HepG2 (cell line): Measurements from ENCODE around the gene VKORC1L1.

ENCODE experiments used
- CBFB ChIP-seq: sonication (generic); formaldehyde crosslinking; IDR thresholded peaks from 2 replicates; pipeline ENCODE4 v1.4.0; 2020; ENCODE audit warnings: missing genetic modification reagents
- CHD4 ChIP-seq: fragments of 200-600 bp; sonication (generic); IDR thresholded peaks from 2 replicates; pipeline ENCODE4 v1.7.0; 2017; ENCODE audit warnings: mild to moderate bottlenecking, low read length, borderline replicate concordance
- CREB1 ChIP-seq, 2 experiments: fragments of 450-650 bp in 1 of 2; IDR thresholded peaks; 2 replicates each; pipeline ENCODE4 v1.6.1; 2016 to 2017; ENCODE audit warnings: control low read depth in 1 of 2, mild to moderate bottlenecking in 1 of 2, missing compliant biosample characterization in 1 of 2, missing genetic modification characterization in 1 of 2
- EP300 ChIP-seq, 3 experiments: sonication (generic) in 1 of 3; formaldehyde crosslinking in 1 of 3; IDR thresholded peaks; 2 replicates each; pipeline versions ENCODE4 v1.5.1 to v1.6.1; 2011 to 2020; ENCODE audit warnings: low read depth in 2 of 3, low read length in 2 of 3, borderline replicate concordance in 1 of 3, improper control_type of control experiment in 1 of 3, mild to moderate bottlenecking in 1 of 3, missing genetic modification reagents in 1 of 3, moderate library complexity in 1 of 3
- ESRRA ChIP-seq: sonication (generic); formaldehyde crosslinking; IDR thresholded peaks from 2 replicates; pipeline ENCODE4 v1.5.1; 2020; ENCODE audit warnings: mild to moderate bottlenecking, low read depth, missing genetic modification reagents
- HOXD1 ChIP-seq: sonication (generic); formaldehyde crosslinking; IDR thresholded peaks from 2 replicates; pipeline ENCODE4 v1.5.0; 2020; ENCODE audit warnings: missing genetic modification reagents
- KDM1A ChIP-seq: IDR thresholded peaks from 2 replicates; pipeline ENCODE4 v1.6.1; 2016; ENCODE audit warnings: missing compliant biosample characterization
- PAX8 ChIP-seq: sonication (generic); formaldehyde crosslinking; IDR thresholded peaks from 2 replicates; pipeline ENCODE4 v1.8.0; 2022; ENCODE audit warnings: mild to moderate bottlenecking, missing genetic modification reagents, borderline replicate concordance
- PBX2 ChIP-seq: IDR thresholded peaks from 2 replicates; pipeline ENCODE4 v1.6.1; 2016; ENCODE audit warnings: control low read depth
- RXRA ChIP-seq: sonication (generic); formaldehyde crosslinking; IDR thresholded peaks from 2 replicates; pipeline ENCODE4 v1.5.1; 2020; ENCODE audit warnings: missing genetic modification reagents
- SUZ12 ChIP-seq: fragments of 150-350 bp; IDR thresholded peaks from 2 replicates; pipeline ENCODE4 v1.6.1; 2014; ENCODE audit warnings: low read depth, low read length
- ZNF18 ChIP-seq: sonication (generic); formaldehyde crosslinking; IDR thresholded peaks from 2 replicates; pipeline ENCODE4 v1.8.0; 2022; ENCODE audit warnings: mild to moderate bottlenecking, missing genetic modification reagents; ENCODE audit not compliant: insufficient replicate concordance
- ZNF496 ChIP-seq: sonication (generic); formaldehyde crosslinking; IDR thresholded peaks from 2 replicates; pipeline ENCODE4 v1.8.1; 2023; ENCODE audit warnings: mild to moderate bottlenecking, moderate library complexity, missing genetic modification reagents; ENCODE audit not compliant: insufficient replicate concordance
- ZNF589 ChIP-seq: sonication (generic); formaldehyde crosslinking; conservative IDR thresholded peaks from 2 replicates; pipeline ENCODE4 v1.8.0; 2022; ENCODE audit warnings: mild to moderate bottlenecking, moderate library complexity, missing genetic modification reagents

GRCh38 chr7:65975814-65976445 lies 103.1 kb downstream of the VKORC1L1 start:
- no peak for TF ChIP-seq CBFB (CRISPR knock-in tag)
- TF ChIP-seq KDM1A (CRISPR knock-in tag), result no peak
- TF ChIP-seq EP300 (IDR thresholded peaks at IDR 0.05; ENCODE audit: low read depth in 2 of 2, low read length in 2 of 2), result no peak
- TF ChIP-seq EP300 (CRISPR knock-in tag; IDR thresholded peaks at IDR 0.05; ENCODE audit: borderline replicate concordance), result no peak
- no peak for TF ChIP-seq SUZ12
- TF ChIP-seq ZNF496 (CRISPR knock-in tag), result no peak
- TF ChIP-seq CHD4, result no peak
- TF ChIP-seq CREB1 (IDR thresholded peaks at IDR 0.05), result no peak
- TF ChIP-seq CREB1 (CRISPR knock-in tag; IDR thresholded peaks at IDR 0.05), result no peak
- no peak for TF ChIP-seq PAX8 (CRISPR knock-in tag)
- no peak for TF ChIP-seq RXRA (CRISPR knock-in tag)
- no peak for TF ChIP-seq ZNF589 (CRISPR knock-in tag)
- no peak for TF ChIP-seq ZNF18
- TF ChIP-seq PBX2 (CRISPR knock-in tag), result no peak
- no peak for TF ChIP-seq HOXD1 (CRISPR knock-in tag)
- no peak for TF ChIP-seq ESRRA (CRISPR knock-in tag)
